Upper lobe of left lung (tissue), 4 donors: ENCODE results near the gene OR10A7.

Experiments
- CTCF ChIP-seq, 6 experiments: fragments of 450-650 bp in 4 of 6; fragments of 200-600 bp in 2 of 6; sonication (generic) in 2 of 6; IDR thresholded peaks; one replicate each; pipeline ENCODE4 v1.5.1; 2016 to 2019; ENCODE audit warnings: antibody characterized with exemption in 6 of 6
- EP300 ChIP-seq, 4 donors: sonication (generic); formaldehyde crosslinking; IDR thresholded peaks; one replicate each; pipeline ENCODE4 v1.5.1; 2017; ENCODE audit warnings: antibody characterized with exemption in 4 of 4, control low read depth in 2 of 4
- POLR2A ChIP-seq, 4 donors: fragments of 450-650 bp; IDR thresholded peaks; one replicate each; pipeline ENCODE4 v1.5.1; 2016 to 2017; ENCODE audit warnings: antibody characterized with exemption in 4 of 4, mild to moderate bottlenecking in 2 of 4
- POLR2AphosphoS5 ChIP-seq, 2 donors: sonication (generic); formaldehyde crosslinking; IDR thresholded peaks; one replicate each; pipeline ENCODE4 v1.5.1; 2017; ENCODE audit warnings: antibody characterized with exemption in 2 of 2

- TF ChIP-seq CTCF (IDR thresholded peaks at IDR 0.05) (no peak), POLR2A (IDR thresholded peaks at IDR 0.05) (no peak), POLR2AphosphoS5 (IDR thresholded peaks at IDR 0.05) (no peak), EP300 (IDR thresholded peaks at IDR 0.05) (no peak)
Observed at GRCh38 chr12:55227643-55228042, 6.8 kb downstream of the OR10A7 start.
